ENCODE measurements around the gene UNG. TPM values are rescaled to one million over a fixed set of nuclear protein-coding genes. Genes with fewer than 3 reads are reported as not detected.

UNG gene
- total and polyA plus RNA-seq, 2 of the 8 experiments (the other 6 are each of a cell fraction or from before 2014, with no cell fraction given): 71.6 to 163 TPM

- 83% methylated on average over 6 of the region's 6 CpGs; no CpG with 5 or more reads in 1 of the 2 experiments for WGBS, 2 experiments (ENCODE audit: extremely low coverage in 1 of 2, insufficient coverage in 1 of 2, insufficient read length in 1 of 2, insufficient replicate concordance in 2 of 2, low coverage in 1 of 2, low lambda C conversion rate in 2 of 2, missing lambda C conversion rate in 1 of 2)
- H3K27ac ChIP-seq (ENCODE audit: low read depth, low read length): no peak overlapping the region
- FAIRE-seq: no peak
- TF ChIP-seq JUN (IDR thresholded peaks at IDR 0.05; ENCODE audit: low read depth, low read length): no peak
- no peak for TF ChIP-seq EP300 (IDR thresholded peaks at IDR 0.05; ENCODE audit: borderline replicate concordance in 1 of 2, low read depth in 2 of 2, low read length in 2 of 2)
- TF ChIP-seq, protein P1, sequence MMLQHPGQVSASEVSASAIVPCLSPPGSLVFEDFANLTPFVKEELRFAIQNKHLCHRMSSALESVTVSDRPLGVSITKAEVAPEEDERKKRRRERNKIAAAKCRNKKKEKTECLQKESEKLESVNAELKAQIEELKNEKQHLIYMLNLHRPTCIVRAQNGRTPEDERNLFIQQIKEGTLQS (IDR thresholded peaks at IDR 0.05; ENCODE audit: insufficient read depth, low read depth, low read length): no peak
- TF ChIP-seq CEBPB (IDR thresholded peaks at IDR 0.05; ENCODE audit: low read depth, low read length): no peak
- no peak for TF ChIP-seq HDAC2 (IDR thresholded peaks at IDR 0.05; ENCODE audit: borderline replicate concordance in 1 of 2, low read depth in 2 of 2, low read length in 2 of 2)
- TF ChIP-seq, protein P2, sequence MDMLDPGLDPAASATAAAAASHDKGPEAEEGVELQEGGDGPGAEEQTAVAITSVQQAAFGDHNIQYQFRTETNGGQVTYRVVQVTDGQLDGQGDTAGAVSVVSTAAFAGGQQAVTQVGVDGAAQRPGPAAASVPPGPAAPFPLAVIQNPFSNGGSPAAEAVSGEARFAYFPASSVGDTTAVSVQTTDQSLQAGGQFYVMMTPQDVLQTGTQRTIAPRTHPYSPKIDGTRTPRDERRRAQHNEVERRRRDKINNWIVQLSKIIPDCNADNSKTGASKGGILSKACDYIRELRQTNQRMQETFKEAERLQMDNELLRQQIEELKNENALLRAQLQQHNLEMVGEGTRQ (IDR thresholded peaks at IDR 0.05; ENCODE audit: low read length): no peak
- no peak for TF ChIP-seq EGR1 (IDR thresholded peaks at IDR 0.05; ENCODE audit: borderline replicate concordance, low read depth, low read length)
- no peak for TF ChIP-seq CBX5 (IDR thresholded peaks at IDR 0.05; ENCODE audit: low read depth, low read length)
- TF ChIP-seq BACH1 (IDR thresholded peaks at IDR 0.05; ENCODE audit: low read length): no peak
- no peak for TF ChIP-seq SAP30 (IDR thresholded peaks at IDR 0.05; ENCODE audit: insufficient read depth, insufficient replicate concordance, low read length)
Measured at GRCh38 chr12:109092497-109093021, 4.8 kb upstream of the UNG start.

More at GRCh38 chr12:109092497-109093021, 4.8 kb upstream of the UNG start:
- no peaks in the 10 kb centered on the region for H4K20me1 ChIP-seq (replicated peaks in 1 of 2; ENCODE audit: control insufficient read depth in 1 of 2, insufficient read depth in 2 of 2, low read length in 2 of 2)
- H3K27me3 ChIP-seq (replicated peaks in 1 of 4; ENCODE audit: control insufficient read depth in 3 of 4, extremely low read depth in 1 of 4, insufficient read depth in 3 of 4, low read length in 3 of 4): peaks cover 0 to 8% (median 5%) of the 10 kb centered on the region in 4 experiments; a peak in 5 of 7 replicates
- 0 out of 2 replicates have a peak overlapping the region, but pooled peaks have one; percentile 71 for H2AFZ ChIP-seq (ENCODE audit: low read length)
- H3K23me2 ChIP-seq (ENCODE audit: low read depth, low read length): peaks cover 3% of the 10 kb centered on the region; the same call in 1 of the 2 replicates
- H2BK20ac ChIP-seq (ENCODE audit: low read length): no peak overlapping the region
- peak overlapping the region; percentile 13 to 64 for H3K4me2 ChIP-seq (ENCODE audit: insufficient read depth in 1 of 2, low read depth in 2 of 2, low read length in 2 of 2)
- peaks cover 0 to 4% of the 10 kb centered on the region in 2 experiments; a peak in 1 of 4 replicates for H3K79me2 ChIP-seq (ENCODE audit: control insufficient read depth in 1 of 2, insufficient read depth in 2 of 2, low read length in 2 of 2)
- H2AK5ac ChIP-seq (ENCODE audit: low read depth, low read length): no peak overlapping the region
- H2BK15ac ChIP-seq (ENCODE audit: low read length): no peak overlapping the region
- no peak overlapping the region for H4K5ac ChIP-seq (ENCODE audit: insufficient read length, low read depth, low read length)
- H3K36me3 ChIP-seq (ENCODE audit: control insufficient read depth in 2 of 4, insufficient read depth in 4 of 4, low read length in 3 of 4): peaks cover 0 to 9% (median 4%) of the 10 kb centered on the region in 4 experiments; a peak in 6 of 8 replicates
- peak overlapping the region; percentile 1 to 57 (median 16); a peak in 4 of 8 replicates for H3K4me3 ChIP-seq (ENCODE audit: extremely low read depth in 1 of 4, insufficient read depth in 2 of 4, low read depth in 3 of 4, low read length in 4 of 4)
- no peak for DNase-seq (ENCODE audit: low read depth in 1 of 2, low spot score in 2 of 2)
- ChIA-PET CTCF (ENCODE audit: partially characterized antibody) (interaction anchor here (0.6 to 4.3 kb wide), 15 partner anchors 10 to 453 kb away, joined by 3 to 18 read pairs (median 4); partner anchors contain the start of gene ACACB), POLR2A (ENCODE audit: partially characterized antibody) (interaction anchor here (0.6 to 2.5 kb wide), 4 partner anchors 10 to 291 kb away, joined by 4 to 8 read pairs (median 6); no protein-coding TSS in a partner anchor)
- H3K14ac ChIP-seq (ENCODE audit: insufficient read length): no peak overlapping the region
- H3K9ac ChIP-seq (replicated peaks in 1 of 4; ENCODE audit: extremely low read depth in 1 of 4, low read depth in 3 of 4, low read length in 3 of 4): no peak overlapping the region
- H3K18ac ChIP-seq (ENCODE audit: extremely low read depth, low read length): no peak overlapping the region
- H2BK5ac ChIP-seq (ENCODE audit: low read depth, low read length): no peak overlapping the region
- H3K79me1 ChIP-seq (ENCODE audit: low read depth, low read length): no peaks in the 10 kb centered on the region; the same call in 1 of the 2 replicates
- H3K56ac ChIP-seq (replicated peaks; ENCODE audit: insufficient read length, low read depth, low read length): no peak overlapping the region
- no peak overlapping the region for H3K23ac ChIP-seq (ENCODE audit: insufficient read length)
- no peak overlapping the region for H3K4ac ChIP-seq (replicated peaks; ENCODE audit: insufficient read length, low read depth, low read length)
- H2BK12ac ChIP-seq (ENCODE audit: low read depth, low read length): 0 out of 2 replicates have a peak overlapping the region, but pooled peaks have one; percentile 68
- H4K8ac ChIP-seq (ENCODE audit: extremely low read depth, insufficient read depth, low read length): no peak overlapping the region
- H3K9me3 ChIP-seq (ENCODE audit: insufficient read depth in 2 of 2, low read depth in 1 of 2, low read length in 1 of 2): no peaks in the 10 kb centered on the region
- peaks cover 0 to 7% (median 2%) of the 10 kb centered on the region in 4 experiments; a peak in 3 of 7 replicates for H3K4me1 ChIP-seq (replicated peaks in 1 of 4; ENCODE audit: control insufficient read depth in 3 of 4, insufficient read depth in 4 of 4, low read length in 3 of 4)
- no peak overlapping the region for H4K91ac ChIP-seq (replicated peaks; ENCODE audit: insufficient read length, low read length)
- H2BK120ac ChIP-seq (replicated peaks; ENCODE audit: low read depth, low read length): no peak overlapping the region
